ENCODE results near the gene PTGR3. TPM values are rescaled to one million over a fixed set of nuclear protein-coding genes. Genes with fewer than 3 reads are reported as not detected.

The PTGR3 gene
- total and polyA plus RNA-seq, 2 experiments from 2014 or later = 24.4 to 25.7 TPM

- H3K4me2 ChIP-seq = no peak overlapping the region
- no peaks in the 10 kb centered on the region for H3K9me2 ChIP-seq (replicated peaks; ENCODE audit: insufficient read depth)
- TF ChIP-seq EZH2phosphoT487 (IDR thresholded peaks at IDR 0.05; ENCODE audit: low read depth, severe bottlenecking, unreplicated experiment) (no peak), EZH2 (IDR thresholded peaks at IDR 0.05; ENCODE audit: borderline replicate concordance) (no peak)
- TF ChIP-seq, protein P1, sequence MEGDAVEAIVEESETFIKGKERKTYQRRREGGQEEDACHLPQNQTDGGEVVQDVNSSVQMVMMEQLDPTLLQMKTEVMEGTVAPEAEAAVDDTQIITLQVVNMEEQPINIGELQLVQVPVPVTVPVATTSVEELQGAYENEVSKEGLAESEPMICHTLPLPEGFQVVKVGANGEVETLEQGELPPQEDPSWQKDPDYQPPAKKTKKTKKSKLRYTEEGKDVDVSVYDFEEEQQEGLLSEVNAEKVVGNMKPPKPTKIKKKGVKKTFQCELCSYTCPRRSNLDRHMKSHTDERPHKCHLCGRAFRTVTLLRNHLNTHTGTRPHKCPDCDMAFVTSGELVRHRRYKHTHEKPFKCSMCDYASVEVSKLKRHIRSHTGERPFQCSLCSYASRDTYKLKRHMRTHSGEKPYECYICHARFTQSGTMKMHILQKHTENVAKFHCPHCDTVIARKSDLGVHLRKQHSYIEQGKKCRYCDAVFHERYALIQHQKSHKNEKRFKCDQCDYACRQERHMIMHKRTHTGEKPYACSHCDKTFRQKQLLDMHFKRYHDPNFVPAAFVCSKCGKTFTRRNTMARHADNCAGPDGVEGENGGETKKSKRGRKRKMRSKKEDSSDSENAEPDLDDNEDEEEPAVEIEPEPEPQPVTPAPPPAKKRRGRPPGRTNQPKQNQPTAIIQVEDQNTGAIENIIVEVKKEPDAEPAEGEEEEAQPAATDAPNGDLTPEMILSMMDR (IDR thresholded peaks at IDR 0.05; ENCODE audit: poor library complexity) = no peak
- no peak for DNase-seq (ENCODE audit: low spot score)
- no peak overlapping the region for H2AFZ ChIP-seq
- 95% methylated on average over 3 of the region's 3 CpGs for WGBS (ENCODE audit: low lambda C conversion rate, missing lambda C conversion rate)
- no peaks in the 10 kb centered on the region for H3K9me3 ChIP-seq (ENCODE audit: low read depth)
- H3K27me3 ChIP-seq = no peaks in the 10 kb centered on the region
- no peaks in the 10 kb centered on the region for H3K4me1 ChIP-seq (ENCODE audit: insufficient read depth)
- no peak overlapping the region for H3K27ac ChIP-seq
- H3K79me2 ChIP-seq = peaks cover 100% of the 10 kb centered on the region
- H3K4me3 ChIP-seq = no peak overlapping the region
- H4K20me1 ChIP-seq (ENCODE audit: insufficient read depth, poor library complexity, severe bottlenecking) = peaks cover 6% of the 10 kb centered on the region
- H3K36me3 ChIP-seq (replicated peaks; ENCODE audit: insufficient read depth, low read depth) = no peaks in the 10 kb centered on the region
Measured at GRCh38 chr18:75255094-75255493, 46.2 kb upstream of the PTGR3 start.

DNA sequence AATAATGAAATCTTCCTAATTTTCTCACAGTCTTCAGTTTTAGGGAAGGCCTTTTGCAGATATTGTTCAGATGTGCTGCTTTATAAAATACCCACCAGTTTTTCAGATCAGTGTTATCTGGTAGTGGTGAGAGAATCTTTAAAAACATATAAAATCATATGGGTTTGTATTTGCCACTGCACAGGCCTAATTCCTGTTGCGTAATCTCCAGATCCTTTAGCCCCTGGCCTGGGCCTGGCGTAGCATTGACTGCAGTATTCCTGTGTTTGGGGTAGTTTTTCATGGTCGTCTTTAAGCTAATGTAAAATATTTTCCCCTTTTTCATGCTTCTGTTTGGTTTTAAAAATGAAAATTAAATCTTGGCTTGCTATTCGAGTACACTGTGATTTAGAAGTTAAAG lies 44.8 kb upstream of the PTGR3 start:
- DNase-seq (ENCODE audit: low spot score) = no peak
- Histone ChIP-seq H3K27me3 (no peaks in the 10 kb centered on the region), H4K20me1 (ENCODE audit: insufficient read depth, poor library complexity, severe bottlenecking) (peaks cover 6% of the 10 kb centered on the region), H3K79me2 (peaks cover 99% of the 10 kb centered on the region), H3K4me2 (peak overlapping the region; percentile 18), H2AFZ (no peak overlapping the region), H3K36me3 (replicated peaks; ENCODE audit: insufficient read depth, low read depth) (no peaks in the 10 kb centered on the region), H3K9me2 (replicated peaks; ENCODE audit: insufficient read depth) (no peaks in the 10 kb centered on the region), H3K4me1 (ENCODE audit: insufficient read depth) (peaks cover 3% of the 10 kb centered on the region), H3K9me3 (ENCODE audit: low read depth) (no peaks in the 10 kb centered on the region), H3K4me3 (no peak overlapping the region), H3K27ac (peak overlapping the region; percentile 5)
- TF ChIP-seq EZH2 (IDR thresholded peaks at IDR 0.05; ENCODE audit: borderline replicate concordance) (no peak), EZH2phosphoT487 (IDR thresholded peaks at IDR 0.05; ENCODE audit: low read depth, severe bottlenecking, unreplicated experiment) (no peak)
- TF ChIP-seq, protein P1 (IDR thresholded peaks at IDR 0.05; ENCODE audit: poor library complexity) = no peak
- WGBS (ENCODE audit: low lambda C conversion rate, missing lambda C conversion rate) = 73% methylated on average over 4 of the region's 4 CpGs

DNA sequence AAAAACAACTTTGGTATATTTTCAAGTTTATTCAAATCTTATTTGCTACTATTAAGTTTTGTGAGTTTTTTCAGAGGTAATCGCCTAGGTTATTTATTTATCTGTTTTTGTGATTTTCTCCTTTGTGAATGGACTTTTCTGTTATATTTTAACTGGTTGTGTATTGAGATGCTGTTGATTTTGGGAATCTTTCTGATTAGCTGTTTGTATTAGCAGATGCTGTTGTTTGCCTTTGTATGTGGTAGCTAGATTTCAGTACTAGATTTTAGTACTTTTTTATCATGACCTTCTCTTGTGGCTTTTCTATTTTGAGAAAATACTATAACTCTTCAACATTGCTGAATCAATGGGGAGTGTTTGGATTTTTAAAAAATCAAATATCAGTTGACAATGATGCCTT lies 44.1 kb upstream of the PTGR3 start:
- H3K4me3 ChIP-seq = no peak overlapping the region
- 74% methylated on average over 1 of the region's 1 CpG for WGBS (ENCODE audit: low lambda C conversion rate, missing lambda C conversion rate)

More for the DNA sequence above, 44.1 kb upstream of the PTGR3 start:
- TF ChIP-seq EZH2 (IDR thresholded peaks at IDR 0.05; ENCODE audit: borderline replicate concordance) = no peak
- no peak for TF ChIP-seq EZH2phosphoT487 (IDR thresholded peaks at IDR 0.05; ENCODE audit: low read depth, severe bottlenecking, unreplicated experiment)
- TF ChIP-seq, protein P1 (IDR thresholded peaks at IDR 0.05; ENCODE audit: poor library complexity) = no peak
- no peaks in the 10 kb centered on the region for H3K9me3 ChIP-seq (ENCODE audit: low read depth)
- H3K4me1 ChIP-seq (ENCODE audit: insufficient read depth) = peaks cover 11% of the 10 kb centered on the region
- peak overlapping the region; percentile 5 for H3K4me2 ChIP-seq
- H4K20me1 ChIP-seq (ENCODE audit: insufficient read depth, poor library complexity, severe bottlenecking) = peaks cover 6% of the 10 kb centered on the region
- no peak overlapping the region for H2AFZ ChIP-seq
- no peaks in the 10 kb centered on the region for H3K27me3 ChIP-seq
- H3K27ac ChIP-seq = no peak overlapping the region
- no peaks in the 10 kb centered on the region for H3K9me2 ChIP-seq (replicated peaks; ENCODE audit: insufficient read depth)
- peaks cover 99% of the 10 kb centered on the region for H3K79me2 ChIP-seq
- no peaks in the 10 kb centered on the region for H3K36me3 ChIP-seq (replicated peaks; ENCODE audit: insufficient read depth, low read depth)
- no peak for DNase-seq (ENCODE audit: low spot score)

Measured in hepatocyte (in vitro differentiated cells).